CD8-positive, alpha-beta memory T cell (primary cell): ENCODE data around the gene TNFRSF25. TPM values are rescaled to one million over a fixed set of nuclear protein-coding genes. Genes with fewer than 3 reads are reported as not detected.

ENCODE experiments used
- CTCF ChIA-PET: fragments of 350-600 bp; sonication (Branson Sonifier 250); formaldehyde crosslinking; loops from one replicate; lab custom pipeline; 2021; ENCODE audit warnings: antibody characterized with exemption; lab: Charles Lee
- POLR2A ChIA-PET: fragments of 350-600 bp; sonication (Branson Sonifier 250); formaldehyde crosslinking; loops from one replicate; lab custom pipeline; 2021; ENCODE audit warnings: antibody characterized with exemption; lab: Charles Lee
- DNase-seq, 5 donors: peaks; one replicate each; pipeline versions ENCODE4 v3.0.0 to v3.0.0-alpha.2; 2020 to 2022; ENCODE audit warnings: mixed read lengths in 1 of 5
- H3K27ac ChIP-seq: one replicate; pipeline ENCODE4 v1.7.0; 2013; ENCODE audit warnings: low read depth, mild to moderate bottlenecking, low read length, moderate library complexity
- H3K27me3 ChIP-seq: 2 replicates; pipeline ENCODE4 v1.7.0; 2013; ENCODE audit warnings: low read length, mild to moderate bottlenecking; ENCODE audit not compliant: insufficient read depth, poor library complexity, severe bottlenecking
- H3K36me3 ChIP-seq: 2 replicates; pipeline ENCODE4 v1.7.0; 2013; ENCODE audit warnings: mild to moderate bottlenecking, low read length, moderate library complexity; ENCODE audit not compliant: insufficient read depth
- H3K4me1 ChIP-seq: 2 replicates; pipeline ENCODE4 v1.7.0; 2013; ENCODE audit warnings: mild to moderate bottlenecking, low read length, moderate library complexity; ENCODE audit not compliant: insufficient read depth
- H3K4me3 ChIP-seq: 2 replicates; pipeline ENCODE4 v1.7.0; 2013; ENCODE audit warnings: mild to moderate bottlenecking, low read length
- H3K9me3 ChIP-seq: 2 replicates; pipeline ENCODE4 v1.7.0; 2013; ENCODE audit warnings: mild to moderate bottlenecking, low read length
- H3K27ac Mint-ChIP-seq, 8 donors: one replicate each; pipeline ENCODE4 v1.8.0; 2020 to 2021; ENCODE audit warnings: mixed read lengths in 8 of 8, mild to moderate bottlenecking in 6 of 8, inconsistent platforms in 3 of 8, moderate library complexity in 3 of 8
- H3K27me3 Mint-ChIP-seq, 2 donors: one replicate each; pipeline ENCODE4 v1.8.0; 2020 to 2021; ENCODE audit warnings: mixed read lengths in 2 of 2, mild to moderate bottlenecking in 1 of 2, moderate library complexity in 1 of 2
- H3K36me3 Mint-ChIP-seq, 3 donors: one replicate each; pipeline ENCODE4 v1.8.0; 2020 to 2021; ENCODE audit warnings: mixed read lengths in 3 of 3, inconsistent platforms in 1 of 3, mild to moderate bottlenecking in 1 of 3
- H3K4me1 Mint-ChIP-seq, 3 donors: one replicate each; pipeline ENCODE4 v1.8.0; 2020 to 2021; ENCODE audit warnings: mixed read lengths in 3 of 3, inconsistent platforms in 1 of 3, mild to moderate bottlenecking in 1 of 3
- H3K4me3 Mint-ChIP-seq, 7 donors: one replicate each; pipeline ENCODE4 v1.8.0; 2020 to 2021; ENCODE audit warnings: mixed read lengths in 7 of 7, mild to moderate bottlenecking in 6 of 7, moderate library complexity in 4 of 7, inconsistent platforms in 2 of 7
- H3K9me3 Mint-ChIP-seq, 5 donors: one replicate each; pipeline ENCODE4 v1.8.0; 2020 to 2022; ENCODE audit warnings: mixed read lengths in 5 of 5, mild to moderate bottlenecking in 3 of 5, moderate library complexity in 2 of 5, inconsistent platforms in 1 of 5
- polyA plus RNA-seq: library from polyadenylated mRNA; unstranded; fragments of 300-500 nt; fragmentation: Illumina TruSeq; gene quantifications from one replicate; pipeline ENCODE4 v1.2.3, GENCODE V29; 2021
- total RNA-seq, 2 experiments: library from RNA; stranded (reverse); gene quantifications; one replicate each; pipeline ENCODE4 v1.2.3, GENCODE V29; 2021

The TNFRSF25 gene
- total and polyA plus RNA-seq, 3 experiments from 2014 or later, result 30.0 to 100 (median 90.8) TPM

DNA sequence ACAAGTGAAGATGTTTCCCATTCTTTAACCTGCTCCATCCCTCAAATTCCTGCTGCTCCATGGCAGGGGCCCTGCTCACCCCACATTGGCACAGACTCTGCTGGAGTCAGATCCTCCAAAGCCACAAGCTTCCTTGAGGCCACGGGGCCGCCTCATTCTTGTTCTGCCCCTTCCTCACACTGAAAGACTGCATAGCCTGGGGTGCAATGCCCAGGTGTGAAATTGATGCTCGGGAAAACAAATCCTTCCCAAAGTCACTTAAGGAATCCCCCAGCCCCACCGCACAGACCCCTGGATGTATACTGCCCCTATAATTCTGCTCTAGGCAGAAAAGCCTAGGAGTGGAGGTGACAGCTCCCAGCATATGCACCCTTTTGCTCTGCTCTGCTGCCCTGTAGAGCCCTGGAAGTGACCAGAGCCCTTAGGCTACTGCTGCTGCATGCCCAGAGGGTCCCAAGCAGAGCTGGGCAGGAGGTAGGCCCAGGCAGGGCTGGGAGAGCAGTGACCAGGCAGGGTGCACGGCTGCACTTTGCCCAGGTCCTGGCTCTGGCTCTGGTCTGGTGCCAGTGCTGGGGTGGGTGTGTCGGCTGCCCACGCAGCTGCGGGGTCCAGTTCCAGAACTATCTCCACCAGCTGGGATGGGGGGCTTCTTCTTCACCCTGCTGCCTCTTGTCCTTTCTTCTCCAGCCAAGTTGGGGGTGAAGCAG lies 47.9 kb downstream of the TNFRSF25 start:
- Histone ChIP-seq H3K36me3 (no peaks in the 10 kb centered on the region), H3K27me3 (peaks cover 64% of the 10 kb centered on the region), H3K4me1 (peaks cover 8% of the 10 kb centered on the region), H3K4me3 (no peak overlapping the region), H3K9me3 (no peaks in the 10 kb centered on the region), H3K27ac (no peak overlapping the region)
- no peaks in the 10 kb centered on the region for H3K9me3 Mint-ChIP-seq
- no peak overlapping the region for H3K27ac Mint-ChIP-seq
- no peak for DNase-seq
- H3K36me3 Mint-ChIP-seq, result no peaks in the 10 kb centered on the region
- H3K4me3 Mint-ChIP-seq, result peak overlapping the region in 1 of 7 donors; percentile 20
- H3K27me3 Mint-ChIP-seq, result peaks cover 65% of the 10 kb centered on the region in 2 donors
- ChIA-PET CTCF (interaction anchor here (0.6 to 6.4 kb wide), 2 partner anchors 9 to 20 kb away, joined by 3 to 92 read pairs; no protein-coding TSS in a partner anchor), POLR2A (no interaction called here)
- H3K4me1 Mint-ChIP-seq, result peaks cover 5 to 20% (median 10%) of the 10 kb centered on the region in 3 donors

DNA sequence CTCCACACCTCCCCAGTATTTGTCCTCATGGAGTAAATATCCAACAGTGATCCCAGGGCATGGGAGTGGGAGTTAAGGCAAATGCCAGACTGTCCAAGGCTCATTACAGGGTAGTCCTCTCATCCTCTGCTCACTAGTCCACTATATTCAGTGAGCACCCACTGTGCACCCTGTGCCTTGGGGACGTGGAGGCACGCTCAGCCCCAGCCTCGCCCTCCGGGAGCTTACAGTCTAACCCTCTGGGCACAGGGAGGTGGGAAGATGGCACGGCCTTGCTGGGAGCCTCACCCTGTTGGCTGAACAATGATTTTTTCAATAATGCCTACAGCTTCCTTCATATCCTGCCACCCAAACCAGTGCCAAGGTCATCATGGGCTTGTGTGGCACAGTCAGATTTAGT lies 49.1 kb downstream of the TNFRSF25 start:
- Histone ChIP-seq H3K27me3 (peaks cover 58% of the 10 kb centered on the region), H3K4me1 (peaks cover 8% of the 10 kb centered on the region), H3K4me3 (no peak overlapping the region), H3K27ac (no peak overlapping the region), H3K9me3 (no peaks in the 10 kb centered on the region), H3K36me3 (no peaks in the 10 kb centered on the region)
- Mint-ChIP-seq H3K27me3 (peaks cover 63 to 66% of the 10 kb centered on the region in 2 donors), H3K4me1 (peaks cover 5 to 20% (median 10%) of the 10 kb centered on the region in 3 donors), H3K4me3 (no peak overlapping the region), H3K27ac (no peak overlapping the region), H3K9me3 (no peaks in the 10 kb centered on the region), H3K36me3 (peaks cover 0 to 4% (median 0%) of the 10 kb centered on the region in 3 donors)
- ChIA-PET CTCF (interaction anchor here (1.3 kb wide), 1 partner anchor 20 kb away, joined by 3 read pairs; no protein-coding TSS in a partner anchor), POLR2A (no interaction called here)
- no peak for DNase-seq

DNA sequence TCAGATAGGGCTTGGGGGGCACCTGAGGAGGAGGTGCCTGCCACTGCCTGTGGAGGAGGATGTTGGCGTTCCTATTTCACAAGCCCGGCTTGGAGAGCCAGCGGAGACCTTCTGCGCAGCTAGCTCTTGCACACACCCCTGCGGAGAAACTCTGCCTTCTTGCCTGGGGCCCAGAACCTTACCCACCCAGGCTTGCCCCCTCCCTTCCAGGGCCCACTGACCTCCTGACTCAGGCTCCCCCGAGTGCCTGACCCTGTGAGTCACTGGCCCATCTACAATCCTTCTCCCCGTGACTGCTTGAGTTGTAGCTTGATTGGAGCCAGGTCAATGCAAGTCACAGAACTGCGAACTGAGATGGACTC lies 49.7 kb downstream of the TNFRSF25 start:
- H3K27me3 ChIP-seq, result peaks cover 57% of the 10 kb centered on the region
- H3K4me3 ChIP-seq, result no peak overlapping the region
- no peaks in the 10 kb centered on the region for H3K9me3 Mint-ChIP-seq
- peaks cover 5 to 20% (median 10%) of the 10 kb centered on the region in 3 donors for H3K4me1 Mint-ChIP-seq
- ChIA-PET CTCF (interaction anchor here (1.3 kb wide), 1 partner anchor 21 kb away, joined by 3 read pairs; no protein-coding TSS in a partner anchor), POLR2A (no interaction called here)
- peaks cover 8% of the 10 kb centered on the region for H3K4me1 ChIP-seq
- peaks cover 0 to 4% (median 0%) of the 10 kb centered on the region in 3 donors for H3K36me3 Mint-ChIP-seq
- H3K4me3 Mint-ChIP-seq, result no peak overlapping the region
- H3K36me3 ChIP-seq, result no peaks in the 10 kb centered on the region
- H3K27ac Mint-ChIP-seq, result no peak overlapping the region
- DNase-seq, result no peak
- H3K27me3 Mint-ChIP-seq, result peaks cover 61 to 62% of the 10 kb centered on the region in 2 donors
- no peak overlapping the region for H3K27ac ChIP-seq
- no peaks in the 10 kb centered on the region for H3K9me3 ChIP-seq

DNA sequence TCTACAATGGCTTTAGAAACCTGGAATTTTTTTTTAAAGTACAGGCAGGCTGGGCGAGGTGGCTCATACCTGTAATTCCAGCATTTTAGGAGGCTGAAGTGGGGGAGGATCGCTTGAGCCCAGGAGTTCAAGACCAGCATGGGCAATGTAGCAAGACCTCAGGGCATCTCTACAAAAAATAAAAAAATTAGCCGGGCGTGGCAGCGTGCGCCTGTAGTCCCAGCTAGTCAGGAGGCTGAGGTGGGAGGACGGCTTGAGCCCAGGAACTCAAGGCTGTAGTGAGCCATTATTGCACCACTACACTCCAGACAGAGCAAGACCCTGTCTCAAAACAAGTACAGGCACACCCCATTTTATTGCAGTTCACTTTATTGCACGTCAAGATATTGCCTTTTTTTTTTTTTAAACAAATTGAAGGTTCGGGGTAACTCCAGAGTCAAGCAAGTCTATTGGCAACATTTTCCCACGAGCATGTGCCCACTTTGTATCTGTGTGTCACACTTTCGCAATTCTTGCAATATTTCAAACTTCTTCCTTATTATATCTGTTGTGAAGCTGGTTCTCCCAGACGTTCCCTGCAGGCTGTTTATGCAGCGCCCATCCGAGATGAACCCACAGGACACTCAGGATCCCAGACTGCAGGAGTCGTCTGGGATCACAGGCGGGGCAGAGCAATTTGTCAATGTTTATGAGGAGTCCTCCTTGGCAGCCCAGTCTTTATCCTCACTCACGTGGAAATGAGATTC lies 50.9 kb downstream of the TNFRSF25 start:
- Histone ChIP-seq H3K36me3 (no peaks in the 10 kb centered on the region), H3K27ac (no peak overlapping the region), H3K9me3 (no peaks in the 10 kb centered on the region), H3K4me1 (peaks cover 7% of the 10 kb centered on the region), H3K4me3 (no peak overlapping the region), H3K27me3 (peaks cover 47% of the 10 kb centered on the region)
- peak overlapping the region in 1 of 8 donors; percentile 29 for H3K27ac Mint-ChIP-seq
- peaks cover 56 to 64% of the 10 kb centered on the region in 2 donors for H3K27me3 Mint-ChIP-seq
- ChIA-PET POLR2A (no interaction called here), CTCF (interaction anchor here (0.8 to 1.7 kb wide), 8 partner anchors 8 to 169 kb away, joined by 3 to 9 read pairs (median 3); no protein-coding TSS in a partner anchor)
- DNase-seq, result no peak
- peaks cover 4 to 8% (median 5%) of the 10 kb centered on the region in 3 donors for H3K4me1 Mint-ChIP-seq
- no peaks in the 10 kb centered on the region for H3K9me3 Mint-ChIP-seq
- no peak overlapping the region for H3K4me3 Mint-ChIP-seq
- peaks cover 0 to 4% (median 0%) of the 10 kb centered on the region in 3 donors for H3K36me3 Mint-ChIP-seq

DNA sequence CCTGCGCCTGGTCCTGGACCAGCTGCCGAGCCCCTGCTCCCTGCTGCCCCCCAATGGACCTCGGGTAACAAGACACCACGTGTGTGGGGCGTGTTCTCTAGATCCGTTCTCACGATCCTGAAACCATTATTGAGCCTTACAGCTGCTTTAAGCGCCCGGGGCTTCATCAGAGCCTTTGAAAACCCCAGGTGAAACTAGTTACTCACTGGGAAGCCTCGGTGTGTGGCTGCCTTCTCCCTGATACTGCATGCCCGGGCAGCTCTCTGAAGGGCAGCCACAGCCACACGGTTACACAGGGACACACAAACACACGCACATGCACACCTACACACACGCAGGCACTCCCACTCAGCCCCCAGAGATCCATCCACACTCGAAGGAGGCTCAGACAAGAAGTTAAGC lies 51.5 kb downstream of the TNFRSF25 start:
- no peak overlapping the region for H3K27ac ChIP-seq
- H3K27ac Mint-ChIP-seq, result peak overlapping the region in 2 of 8 donors; percentile 26 to 29
- ChIA-PET POLR2A (no interaction called here), CTCF (interaction anchor here (0.8 to 1.7 kb wide), 8 partner anchors 9 to 168 kb away, joined by 3 to 9 read pairs (median 3); no protein-coding TSS in a partner anchor)
- H3K9me3 Mint-ChIP-seq, result no peaks in the 10 kb centered on the region
- peaks cover 55 to 64% of the 10 kb centered on the region in 2 donors for H3K27me3 Mint-ChIP-seq
- H3K27me3 ChIP-seq, result peaks cover 46% of the 10 kb centered on the region
- no peaks in the 10 kb centered on the region for H3K36me3 ChIP-seq
- peaks cover 5% of the 10 kb centered on the region for H3K4me1 ChIP-seq
- peaks cover 4 to 7% (median 5%) of the 10 kb centered on the region in 3 donors for H3K4me1 Mint-ChIP-seq
- no peak overlapping the region for H3K4me3 ChIP-seq
- H3K36me3 Mint-ChIP-seq, result peaks cover 0 to 4% (median 0%) of the 10 kb centered on the region in 3 donors
- H3K4me3 Mint-ChIP-seq, result peak overlapping the region in 1 of 7 donors; percentile 20
- no peaks in the 10 kb centered on the region for H3K9me3 ChIP-seq
- peak in 1 of 5 donors; percentile 17 for DNase-seq

DNA sequence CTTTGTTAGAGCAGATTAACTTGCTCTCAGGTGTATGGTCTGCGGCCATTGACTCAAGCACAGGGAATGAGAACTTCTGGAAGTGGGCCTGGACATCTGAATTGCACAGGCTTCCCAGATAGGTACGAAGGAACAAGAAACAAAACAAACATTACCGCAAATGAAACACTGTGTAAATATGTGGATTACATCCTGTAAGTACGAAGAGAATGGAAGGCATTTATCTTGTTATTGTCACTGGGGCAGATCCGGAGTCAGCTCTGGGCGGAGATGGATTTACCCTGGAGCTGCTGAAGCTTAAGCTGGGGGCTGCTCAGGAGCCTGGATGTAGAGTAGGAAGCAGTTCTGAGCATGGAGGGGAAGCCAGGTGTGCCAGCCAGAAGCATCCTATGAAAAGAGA lies 53.1 kb downstream of the TNFRSF25 start:
- no peak overlapping the region for H3K27ac Mint-ChIP-seq
- no peak for DNase-seq
- H3K4me3 ChIP-seq, result no peak overlapping the region
- H3K4me1 ChIP-seq, result peaks cover 5% of the 10 kb centered on the region
- no peaks in the 10 kb centered on the region for H3K36me3 ChIP-seq
- POLR2A ChIA-PET, result no interaction called here
- peaks cover 2 to 5% (median 3%) of the 10 kb centered on the region in 3 donors for H3K4me1 Mint-ChIP-seq
- H3K27me3 Mint-ChIP-seq, result peaks cover 53 to 64% of the 10 kb centered on the region in 2 donors
- no peaks in the 10 kb centered on the region for H3K9me3 Mint-ChIP-seq
- H3K4me3 Mint-ChIP-seq, result no peak overlapping the region
- H3K27me3 ChIP-seq, result peaks cover 38% of the 10 kb centered on the region
- no peak overlapping the region for H3K27ac ChIP-seq
- no peaks in the 10 kb centered on the region for H3K9me3 ChIP-seq
- H3K36me3 Mint-ChIP-seq, result peaks cover 0 to 4% (median 0%) of the 10 kb centered on the region in 3 donors
- CTCF ChIA-PET, result interaction anchor here (2.5 kb wide), 1 partner anchor 65 kb away, joined by 8 read pairs; no protein-coding TSS in a partner anchor
